Skeletal muscle satellite cell (primary cell): ENCODE measurements around the gene DGAT2.

Source experiments
- H3K27me3 ChIP-seq: 2 replicates; pipeline ENCODE4 v1.7.0; 2013; ENCODE audit warnings: low read length; ENCODE audit not compliant: control insufficient read depth, insufficient read depth
- H3K36me3 ChIP-seq: 2 replicates; pipeline ENCODE4 v1.7.0; 2013; ENCODE audit warnings: mild to moderate bottlenecking, control low read depth, low read length; ENCODE audit not compliant: insufficient read depth
- H3K4me1 ChIP-seq: 2 replicates; pipeline ENCODE4 v1.7.0; 2013; ENCODE audit warnings: low read length; ENCODE audit not compliant: control insufficient read depth, insufficient read depth
- H3K4me2 ChIP-seq: 2 replicates; pipeline ENCODE4 v1.7.0; 2013; ENCODE audit warnings: mild to moderate bottlenecking, low read length
- H3K4me3 ChIP-seq: 2 replicates; pipeline ENCODE4 v1.7.0; 2013; ENCODE audit warnings: low read length
- H3K9ac ChIP-seq: 2 replicates; pipeline ENCODE4 v1.7.0; 2013; ENCODE audit warnings: mild to moderate bottlenecking, low read depth, low read length, moderate library complexity
- H3K9me3 ChIP-seq: replicated peaks from 2 replicates; pipeline ENCODE4 v1.7.0; 2013; ENCODE audit warnings: mild to moderate bottlenecking, control low read depth, low read length

Gene DGAT2

DNA sequence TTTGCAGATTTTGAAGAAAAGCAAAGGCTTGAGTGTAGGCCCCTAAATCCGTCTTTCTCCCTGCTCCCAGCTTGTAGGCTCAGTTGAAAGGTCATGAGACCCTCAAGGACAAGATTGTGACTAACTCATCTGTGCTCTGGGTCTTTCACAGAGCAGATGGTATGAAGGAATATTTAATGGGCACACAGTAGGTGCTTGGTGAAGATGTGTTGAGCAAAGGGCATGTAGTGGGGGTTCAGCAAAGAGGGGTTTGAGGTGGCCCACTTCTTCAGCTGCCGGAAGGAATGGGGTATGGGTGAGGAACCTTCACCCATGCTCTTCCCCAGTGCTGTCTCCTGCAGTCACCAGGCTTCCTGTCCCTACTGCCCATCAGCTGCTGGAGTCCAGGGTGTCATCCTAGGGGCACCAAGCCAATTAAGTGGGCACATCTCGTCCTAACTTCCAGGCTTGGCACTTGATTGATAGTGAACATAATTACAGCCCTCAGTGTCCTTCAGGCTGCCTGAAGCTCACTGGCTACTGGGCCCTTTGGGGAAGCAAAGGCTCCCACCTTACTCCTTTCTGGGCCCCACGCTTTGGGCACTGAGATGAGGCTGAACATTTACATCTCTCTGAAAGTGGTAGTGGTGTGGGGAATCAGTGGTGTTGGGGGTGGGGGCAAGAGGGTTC is 15.0 kb downstream of the DGAT2 start:
- no peaks in the 10 kb centered on the region for H3K36me3 ChIP-seq
- no peaks in the 10 kb centered on the region for H3K9me3 ChIP-seq
- peaks cover 13% of the 10 kb centered on the region for H3K4me1 ChIP-seq
- H3K9ac ChIP-seq: no peak overlapping the region
- H3K4me2 ChIP-seq: no peak overlapping the region
- H3K4me3 ChIP-seq: no peak overlapping the region
- peaks cover 10% of the 10 kb centered on the region for H3K27me3 ChIP-seq

DNA sequence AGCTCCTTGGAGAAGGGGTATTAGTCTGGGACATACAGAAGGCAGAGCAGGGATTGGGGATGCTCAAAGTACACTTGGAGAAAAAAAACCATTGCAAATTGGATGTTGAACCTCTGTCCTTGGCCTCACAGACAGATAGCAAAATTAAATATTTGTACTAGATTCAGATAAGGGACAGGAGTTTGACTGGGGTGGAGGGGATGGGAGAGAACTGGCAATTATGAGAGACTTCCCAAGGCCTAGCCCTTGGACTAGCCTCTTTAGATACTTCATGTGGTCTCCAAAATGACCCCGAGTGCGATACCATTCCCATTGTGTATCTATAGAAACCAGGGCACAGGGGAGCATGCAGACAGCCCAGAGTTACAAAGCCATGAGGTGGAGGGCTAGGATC is 15.5 kb downstream of the DGAT2 start:
- Histone ChIP-seq H3K4me2 (no peak overlapping the region), H3K4me3 (no peak overlapping the region), H3K27me3 (peaks cover 10% of the 10 kb centered on the region), H3K9me3 (no peaks in the 10 kb centered on the region), H3K36me3 (no peaks in the 10 kb centered on the region), H3K9ac (no peak overlapping the region), H3K4me1 (peaks cover 13% of the 10 kb centered on the region)

DNA sequence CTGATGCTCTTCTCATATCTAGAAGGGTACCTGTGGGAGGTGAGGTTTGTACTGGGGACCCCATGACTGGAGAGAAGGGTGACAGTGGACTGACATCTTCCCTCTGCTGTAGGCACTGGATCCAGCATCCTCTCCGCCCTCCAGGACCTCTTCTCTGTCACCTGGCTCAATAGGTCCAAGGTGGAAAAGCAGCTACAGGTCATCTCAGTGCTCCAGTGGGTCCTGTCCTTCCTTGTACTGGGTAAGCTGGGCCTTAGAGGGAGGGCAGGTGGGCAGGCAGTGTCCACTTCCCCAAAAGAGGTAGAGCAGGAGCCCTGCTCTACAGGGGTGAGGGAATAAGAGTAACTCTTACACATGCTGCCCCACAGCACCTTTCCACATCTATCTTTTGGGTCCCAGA is 15.9 kb downstream of the DGAT2 start:
- Histone ChIP-seq H3K4me1 (peaks cover 13% of the 10 kb centered on the region), H3K36me3 (no peaks in the 10 kb centered on the region), H3K9me3 (no peaks in the 10 kb centered on the region), H3K9ac (no peak overlapping the region), H3K4me3 (no peak overlapping the region), H3K4me2 (no peak overlapping the region), H3K27me3 (peaks cover 13% of the 10 kb centered on the region)

DNA sequence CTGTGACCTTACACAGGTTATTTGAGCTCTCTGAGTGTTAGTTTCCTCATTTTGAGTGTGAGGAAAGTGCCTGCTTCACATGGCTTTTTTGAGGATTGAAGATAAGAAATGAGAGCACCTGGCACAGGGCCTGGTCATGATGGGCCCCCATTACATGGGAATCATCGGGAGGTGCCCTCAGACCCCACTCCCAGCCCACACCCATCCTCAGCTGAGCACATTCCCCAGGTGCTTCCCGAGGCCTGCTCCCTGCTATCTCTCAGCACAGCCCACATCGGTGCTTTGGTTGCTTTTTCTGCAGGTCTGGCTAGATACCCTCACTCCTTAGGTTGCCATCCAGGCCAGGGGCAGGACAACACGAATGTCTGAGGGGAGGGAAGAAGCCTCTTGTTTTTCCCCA is 16.6 kb downstream of the DGAT2 start:
- peaks cover 13% of the 10 kb centered on the region for H3K4me1 ChIP-seq
- H3K27me3 ChIP-seq: peaks cover 15% of the 10 kb centered on the region
- H3K9ac ChIP-seq: no peak overlapping the region
- no peak overlapping the region for H3K4me2 ChIP-seq
- no peaks in the 10 kb centered on the region for H3K36me3 ChIP-seq
- H3K4me3 ChIP-seq: no peak overlapping the region
- no peaks in the 10 kb centered on the region for H3K9me3 ChIP-seq

DNA sequence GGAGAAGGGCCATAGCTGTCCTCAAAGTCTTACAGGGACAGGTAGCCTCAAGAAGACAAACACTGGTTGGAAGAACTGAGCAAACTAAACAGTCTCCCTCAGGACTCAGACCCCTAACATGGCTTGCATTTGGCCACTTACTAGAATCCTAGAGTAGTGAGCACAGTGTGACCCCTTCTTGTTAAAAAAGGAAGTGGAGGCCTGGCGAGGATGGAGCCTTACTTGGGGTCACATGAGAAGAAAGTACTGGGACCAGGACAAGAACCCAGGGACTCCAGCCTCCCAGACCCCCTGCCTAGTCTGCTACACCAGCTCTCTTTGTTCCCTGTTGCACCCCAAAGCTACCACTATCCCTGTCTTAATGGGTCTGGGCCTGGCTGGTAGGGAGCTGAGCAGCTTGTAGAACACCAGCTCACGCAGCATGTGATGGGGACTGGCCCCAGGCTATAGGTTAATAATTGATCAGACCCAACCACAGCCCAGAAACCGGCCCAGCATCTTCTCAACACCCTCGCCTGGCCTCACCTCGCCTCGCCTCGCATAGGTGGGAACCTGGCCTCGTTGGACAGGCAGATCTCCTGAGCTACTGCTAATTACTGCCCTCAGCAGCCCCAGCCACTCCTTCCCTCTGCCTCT is 17.6 kb downstream of the DGAT2 start:
- Histone ChIP-seq H3K36me3 (no peaks in the 10 kb centered on the region), H3K4me3 (no peak overlapping the region), H3K9me3 (no peaks in the 10 kb centered on the region), H3K9ac (no peak overlapping the region), H3K27me3 (peaks cover 20% of the 10 kb centered on the region), H3K4me2 (no peak overlapping the region), H3K4me1 (peaks cover 13% of the 10 kb centered on the region)

DNA sequence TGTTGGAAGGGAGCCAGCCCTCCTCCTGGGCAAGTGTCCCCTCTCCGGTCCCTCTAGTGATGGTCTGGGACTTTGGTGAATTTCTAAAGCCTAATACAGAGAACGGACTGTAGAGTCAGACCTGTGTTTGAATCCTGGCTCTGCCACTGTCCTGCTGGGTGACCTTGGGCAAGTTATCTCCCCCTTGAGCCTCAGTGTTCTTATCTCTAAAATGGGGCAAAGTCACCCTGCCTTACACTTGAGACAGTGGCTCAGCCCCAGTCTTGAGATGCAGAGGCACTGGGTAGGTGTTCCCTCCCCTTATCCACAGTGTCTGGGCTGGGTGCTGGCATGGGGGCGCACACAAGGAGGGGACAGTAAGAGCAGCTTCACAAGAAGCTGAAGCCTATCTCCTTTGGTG is 20.9 kb downstream of the DGAT2 start:
- Histone ChIP-seq H3K9ac (no peak overlapping the region), H3K27me3 (peaks cover 36% of the 10 kb centered on the region)

DNA sequence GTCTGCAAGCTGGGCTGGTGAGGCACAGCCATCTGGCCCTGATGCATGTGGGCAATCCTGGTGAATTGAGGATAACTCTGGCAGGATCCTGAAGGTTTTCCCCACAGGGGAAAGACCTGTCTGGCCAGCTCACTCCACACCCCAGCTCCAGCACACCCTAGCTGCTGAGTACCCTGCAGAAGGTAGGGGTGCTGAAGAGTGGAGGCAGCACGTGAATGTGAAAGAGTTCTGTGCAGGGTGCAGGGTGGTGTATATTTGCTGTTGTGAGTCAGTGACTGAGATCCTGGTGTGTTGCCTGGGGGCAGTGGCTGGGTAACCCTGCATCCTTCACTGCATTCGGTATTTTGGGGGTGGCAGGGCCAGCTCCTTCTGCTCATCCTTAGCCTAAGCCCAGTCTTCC is 22.4 kb downstream of the DGAT2 start:
- Histone ChIP-seq H3K9ac (no peak overlapping the region), H3K36me3 (no peaks in the 10 kb centered on the region), H3K4me2 (no peak overlapping the region)

More for the DNA sequence above, 20.9 kb downstream of the DGAT2 start:
- Histone ChIP-seq H3K36me3 (no peaks in the 10 kb centered on the region), H3K4me1 (no peaks in the 10 kb centered on the region), H3K9me3 (no peaks in the 10 kb centered on the region), H3K4me2 (no peak overlapping the region), H3K4me3 (no peak overlapping the region)

DNA sequence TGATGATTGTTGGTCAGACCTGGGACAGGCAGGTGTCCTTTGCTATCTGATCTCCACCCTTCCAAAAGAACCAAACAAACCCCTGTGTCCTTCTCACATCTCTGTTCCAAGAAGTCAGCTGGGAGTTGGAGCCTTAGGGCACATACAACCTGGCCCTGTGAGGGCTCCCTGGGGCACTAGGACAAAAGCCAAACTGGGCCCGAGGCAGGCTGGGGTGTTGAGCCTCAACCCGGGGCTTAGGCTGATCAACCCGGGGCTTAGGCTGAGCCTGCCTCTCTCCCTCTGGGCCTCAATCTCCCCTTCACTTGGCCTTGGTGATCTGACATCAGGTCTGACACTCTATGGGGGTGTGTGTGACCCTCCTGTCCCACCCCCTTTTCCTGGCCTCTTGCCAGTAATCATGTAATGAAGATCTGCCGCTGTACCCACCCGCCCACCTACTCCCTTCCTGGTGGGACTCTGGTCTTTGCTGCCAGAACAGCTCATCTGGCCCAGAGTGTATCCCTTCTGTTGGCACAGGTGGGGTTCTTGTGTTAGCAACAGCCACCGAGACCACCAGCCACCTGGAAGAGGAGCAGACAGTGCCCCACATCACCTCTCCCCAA is 23.7 kb downstream of the DGAT2 start:
- Histone ChIP-seq H3K9ac (no peak overlapping the region), H3K36me3 (no peaks in the 10 kb centered on the region), H3K4me3 (no peak overlapping the region), H3K9me3 (no peaks in the 10 kb centered on the region), H3K27me3 (peaks cover 40% of the 10 kb centered on the region), H3K4me1 (no peaks in the 10 kb centered on the region), H3K4me2 (no peak overlapping the region)

More for the DNA sequence above, 22.4 kb downstream of the DGAT2 start:
- H3K4me1 ChIP-seq: no peaks in the 10 kb centered on the region
- peaks cover 40% of the 10 kb centered on the region for H3K27me3 ChIP-seq
- H3K9me3 ChIP-seq: no peaks in the 10 kb centered on the region
- H3K4me3 ChIP-seq: no peak overlapping the region

DNA sequence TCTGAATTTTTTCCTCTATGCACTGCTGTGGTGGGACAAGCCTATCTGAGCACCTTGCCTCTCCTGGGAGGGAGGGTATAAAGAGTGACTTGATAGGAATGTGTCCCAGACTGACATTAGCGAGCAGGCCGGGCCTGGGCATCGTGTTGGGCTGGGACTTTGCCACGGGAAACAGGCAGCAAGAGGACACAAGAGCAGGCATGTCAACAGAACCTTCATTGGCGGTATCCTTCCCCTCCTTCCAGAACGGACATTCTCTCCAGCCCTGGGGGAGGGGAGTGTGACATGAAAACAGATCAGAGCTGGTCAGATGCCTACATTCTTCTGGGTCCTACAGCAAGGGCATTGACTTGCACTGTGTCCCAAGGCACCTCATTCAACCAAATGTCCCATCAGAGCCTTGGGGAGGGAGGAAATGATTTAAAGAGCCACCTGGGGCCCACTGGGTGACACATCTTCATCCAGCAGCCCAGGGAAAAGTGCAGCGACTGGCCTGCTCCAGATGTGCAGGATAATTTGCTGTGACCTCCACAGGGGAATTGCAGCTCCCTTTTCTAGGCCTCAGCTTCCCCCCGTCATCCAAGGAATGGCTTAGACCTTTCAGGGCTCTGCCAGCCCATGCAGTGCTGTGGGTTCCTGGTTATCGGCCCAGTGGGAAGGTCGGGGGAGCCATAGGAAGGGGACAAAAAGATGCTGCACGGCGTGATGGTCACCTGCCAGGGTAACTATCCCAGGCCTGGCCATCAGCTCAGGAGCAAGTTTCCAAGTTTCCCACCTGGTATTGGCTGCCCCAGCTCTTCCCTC is 24.6 kb downstream of the DGAT2 start:
- no peak overlapping the region for H3K4me3 ChIP-seq
- H3K36me3 ChIP-seq: no peaks in the 10 kb centered on the region
- H3K9me3 ChIP-seq: no peaks in the 10 kb centered on the region
- peaks cover 38% of the 10 kb centered on the region for H3K27me3 ChIP-seq
- H3K4me1 ChIP-seq: no peaks in the 10 kb centered on the region
- no peak overlapping the region for H3K9ac ChIP-seq
- no peak overlapping the region for H3K4me2 ChIP-seq

DNA sequence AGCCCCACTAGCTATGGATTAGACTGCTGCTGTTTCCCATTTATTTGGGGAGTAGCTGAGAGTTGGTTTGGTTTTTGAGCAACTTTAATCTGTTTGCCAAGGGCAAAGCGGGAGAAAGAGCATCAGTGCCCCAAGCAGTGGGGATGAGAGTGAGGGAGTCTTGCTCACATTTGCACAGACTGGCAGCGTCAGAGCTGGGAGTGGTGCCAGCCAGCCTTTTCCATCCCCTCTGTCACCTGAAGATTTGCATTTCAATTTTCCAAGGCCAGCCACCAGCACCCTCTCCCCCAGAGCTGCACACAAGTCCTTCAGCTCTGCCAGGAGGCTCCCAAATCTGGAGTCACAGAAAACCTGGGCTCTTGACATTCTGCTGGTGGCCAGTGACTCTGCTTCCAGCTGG is 25.4 kb downstream of the DGAT2 start:
- Histone ChIP-seq H3K4me3 (no peak overlapping the region), H3K27me3 (peaks cover 35% of the 10 kb centered on the region), H3K4me1 (no peaks in the 10 kb centered on the region), H3K4me2 (no peak overlapping the region), H3K36me3 (no peaks in the 10 kb centered on the region), H3K9ac (no peak overlapping the region), H3K9me3 (no peaks in the 10 kb centered on the region)

DNA sequence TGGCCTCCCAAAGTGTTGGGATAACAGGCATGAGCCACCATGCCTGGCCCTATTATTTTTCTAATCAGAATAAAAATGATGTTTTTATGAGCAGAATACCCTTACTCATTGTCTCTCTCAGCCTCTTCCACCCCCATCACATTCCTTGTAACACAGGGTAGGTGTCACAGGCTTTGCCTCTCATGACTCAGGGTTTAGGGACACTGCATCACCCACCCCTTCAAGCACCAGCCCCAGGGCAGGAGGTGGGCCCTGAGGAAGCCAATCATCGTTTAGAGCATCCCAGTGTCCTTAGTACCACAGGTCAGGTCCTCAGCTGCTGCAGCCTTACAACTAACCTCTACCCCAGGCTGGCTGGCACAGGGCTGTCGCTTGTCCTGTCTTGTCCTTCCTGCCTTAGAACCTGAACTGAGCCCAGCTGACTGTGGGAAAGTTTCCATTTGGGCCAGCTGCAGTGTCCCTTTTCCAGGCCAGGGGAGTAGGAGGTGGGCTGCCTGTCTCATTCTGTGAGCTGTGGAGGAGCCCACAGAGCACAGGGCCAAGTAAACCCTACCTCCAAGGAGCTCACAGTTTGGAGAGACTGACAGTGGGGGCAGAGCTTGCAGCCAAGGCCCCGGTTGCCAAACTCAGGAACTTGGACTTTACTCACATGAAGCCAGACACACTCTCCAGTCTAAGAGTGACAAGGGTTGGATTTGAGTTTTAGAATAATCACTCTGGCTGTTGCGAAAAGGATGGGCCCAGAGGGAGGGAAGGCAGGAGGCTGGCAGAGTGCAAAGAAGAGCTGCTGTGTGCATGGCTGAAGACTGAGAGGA is 26.9 kb downstream of the DGAT2 start:
- Histone ChIP-seq H3K4me1 (no peaks in the 10 kb centered on the region), H3K4me2 (no peak overlapping the region), H3K27me3 (peaks cover 30% of the 10 kb centered on the region), H3K4me3 (no peak overlapping the region), H3K36me3 (no peaks in the 10 kb centered on the region), H3K9ac (no peak overlapping the region), H3K9me3 (no peaks in the 10 kb centered on the region)
